ENCODE measurements around the gene CLSTN2.

Gene CLSTN2

DNA sequence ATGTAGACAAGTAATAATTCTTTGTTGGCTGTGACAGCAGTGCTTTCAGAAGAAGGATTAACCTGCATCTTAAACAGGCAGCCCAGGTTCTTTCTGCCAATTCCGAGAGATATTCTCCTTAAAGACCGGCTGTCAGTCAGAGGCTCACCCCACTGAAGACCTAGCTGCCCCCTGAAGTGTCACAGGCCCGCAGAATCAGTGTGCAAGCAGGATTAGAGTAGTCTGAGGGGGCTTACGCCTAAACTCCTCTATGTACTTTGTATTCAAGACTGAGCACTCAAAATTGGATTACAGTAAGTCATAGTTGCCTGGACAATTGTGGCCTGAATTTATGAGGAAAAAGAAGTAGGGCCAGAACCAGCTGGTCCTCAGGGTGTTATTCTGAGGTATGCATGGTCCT, 342.9 kb downstream of the CLSTN2 start:
- no peak for DNase-seq (ENCODE audit: low read depth in 3 of 3)

DNA sequence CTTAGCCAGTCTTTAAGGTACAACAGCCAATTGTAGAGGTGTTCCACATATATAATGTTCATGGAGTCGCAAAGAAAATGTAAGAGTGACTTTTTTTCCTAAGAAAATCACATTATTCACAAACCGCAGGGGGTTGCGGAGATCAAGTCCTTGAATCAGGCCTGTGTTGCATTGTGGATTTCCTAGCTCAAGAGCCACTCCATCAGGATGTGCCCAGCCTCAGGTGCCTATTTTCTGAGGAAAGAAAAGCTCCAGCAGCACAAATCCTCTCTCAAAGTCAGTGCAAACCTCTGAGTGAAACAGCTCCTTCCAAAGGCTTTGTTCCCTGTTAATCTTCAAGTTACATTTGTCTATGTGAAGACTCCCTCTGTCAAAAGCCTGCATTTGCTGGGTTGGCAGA, 349.4 kb downstream of the CLSTN2 start:
- DNase-seq (ENCODE audit: low read depth in 3 of 3) = no peak

DNA sequence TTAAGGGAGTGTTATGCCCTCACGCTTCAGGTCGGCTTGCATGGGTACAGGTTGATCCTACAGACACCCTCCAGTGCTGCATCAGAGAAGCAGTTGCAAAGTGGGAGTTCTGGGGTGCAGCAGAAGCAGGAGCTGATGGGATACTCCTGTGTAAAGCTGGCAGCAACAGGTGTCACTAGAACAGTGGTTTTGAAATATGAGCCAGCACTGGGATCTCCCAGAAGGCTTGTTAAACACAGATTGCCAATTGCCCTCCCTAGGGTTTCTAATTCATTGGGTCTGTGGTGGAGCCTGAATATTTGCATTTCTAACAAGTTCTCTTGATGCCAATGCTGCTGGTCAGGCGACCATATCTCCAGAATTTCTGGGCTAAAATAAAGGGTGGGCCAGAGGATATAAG, 350.4 kb downstream of the CLSTN2 start:
- DNase-seq (ENCODE audit: low read depth in 3 of 3) = no peak

DNA sequence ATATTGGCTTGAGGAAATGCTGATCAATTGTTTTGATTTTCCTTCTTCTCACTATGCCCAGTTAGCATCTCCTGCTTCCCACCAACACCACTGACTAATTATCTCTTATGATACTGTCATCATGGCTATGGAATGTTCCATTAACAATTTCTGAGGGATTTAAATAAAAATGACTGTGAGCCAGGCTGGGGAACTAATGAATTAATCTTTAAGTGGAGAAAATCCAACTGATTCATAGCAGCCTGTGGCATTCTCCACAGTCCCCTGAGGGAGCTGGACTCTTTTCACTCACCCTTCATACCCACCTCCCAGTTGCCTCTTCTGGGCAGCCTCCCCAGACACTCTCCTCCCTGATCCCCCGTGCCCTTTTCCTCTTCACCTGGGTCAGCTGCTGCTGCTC, 353.6 kb downstream of the CLSTN2 start:
- DNase-seq (ENCODE audit: low read depth in 3 of 3) = no peak

DNA sequence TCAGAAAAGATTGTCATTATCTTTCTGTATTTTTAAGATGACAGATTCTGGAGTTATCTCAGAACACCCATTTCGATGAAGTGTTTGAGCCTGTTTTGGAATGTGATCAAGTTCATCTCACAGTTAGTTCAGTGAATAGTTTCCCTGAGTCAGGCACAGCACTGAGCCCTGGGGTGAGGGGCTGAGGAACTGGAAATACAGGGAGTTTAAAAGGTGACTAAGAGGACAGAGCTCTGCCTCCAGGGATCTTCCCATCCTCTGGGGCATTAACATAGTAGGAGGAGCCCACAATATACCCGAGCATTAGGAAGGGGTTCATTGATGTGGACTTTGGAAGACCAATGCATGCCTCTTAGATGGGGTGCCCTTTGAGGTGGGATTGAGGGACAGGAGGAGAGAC, 355.1 kb downstream of the CLSTN2 start:
- DNase-seq (ENCODE audit: low read depth in 3 of 3) = no peak

DNA sequence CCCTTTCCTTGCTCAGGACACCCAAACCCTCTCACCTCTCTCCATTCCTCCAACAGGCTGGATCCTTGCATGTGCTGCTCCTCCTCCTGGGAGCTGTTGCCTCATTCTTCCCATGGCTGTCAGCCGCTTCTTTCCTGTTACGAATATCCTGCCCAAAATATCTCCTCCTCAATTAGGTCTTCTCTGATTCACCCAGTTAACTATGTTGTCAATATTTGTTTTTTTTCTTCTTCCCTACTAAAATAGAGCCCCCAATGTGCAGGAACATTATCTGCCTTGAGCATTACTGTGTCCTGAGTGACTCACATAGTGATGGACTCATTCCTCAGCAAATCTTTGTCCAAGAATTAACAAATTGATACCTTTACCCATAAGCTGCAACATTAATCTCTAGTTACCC, 357.2 kb downstream of the CLSTN2 start:
- DNase-seq (ENCODE audit: low read depth in 3 of 3) = no peak

DNA sequence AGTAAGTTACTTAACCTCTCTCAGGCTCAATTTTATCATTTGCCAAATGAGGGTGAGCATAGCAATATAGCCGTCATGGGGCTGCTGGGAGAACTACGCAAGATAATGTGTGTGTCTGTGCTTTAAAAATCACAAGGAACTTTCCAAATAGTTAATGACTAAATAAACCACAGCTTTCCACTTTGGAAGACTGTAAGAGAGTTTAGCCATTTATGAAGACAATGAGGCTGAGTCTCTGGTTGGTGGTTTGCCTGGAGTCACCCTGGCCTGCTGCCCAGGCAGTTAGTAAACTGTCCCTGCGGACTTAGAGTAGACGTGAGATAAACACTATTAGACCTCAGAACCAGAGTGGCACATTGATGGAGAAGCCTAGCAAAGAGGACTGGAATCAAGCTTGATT, 357.7 kb downstream of the CLSTN2 start:
- no peak for DNase-seq (ENCODE audit: low read depth in 3 of 3)

DNA sequence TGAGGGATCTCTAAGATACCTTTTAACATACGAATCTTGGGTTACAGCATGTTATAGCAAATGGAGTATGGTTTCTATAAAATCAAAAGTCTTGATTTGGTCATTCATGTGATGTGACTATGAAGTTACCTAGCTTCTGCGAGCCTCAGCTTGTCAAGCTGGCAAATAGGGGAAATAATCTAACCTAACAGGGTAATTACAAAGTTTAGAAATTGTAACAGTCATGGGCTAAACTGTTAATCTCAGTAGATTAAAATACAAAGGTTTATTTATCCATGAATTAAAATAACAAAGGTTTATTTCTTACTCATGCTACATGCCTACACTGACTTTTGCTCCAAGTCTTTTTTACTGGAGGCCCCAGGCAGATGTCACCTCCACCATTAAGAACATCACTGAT, 359.1 kb downstream of the CLSTN2 start:
- no peak for DNase-seq (ENCODE audit: low read depth in 3 of 3)

DNA sequence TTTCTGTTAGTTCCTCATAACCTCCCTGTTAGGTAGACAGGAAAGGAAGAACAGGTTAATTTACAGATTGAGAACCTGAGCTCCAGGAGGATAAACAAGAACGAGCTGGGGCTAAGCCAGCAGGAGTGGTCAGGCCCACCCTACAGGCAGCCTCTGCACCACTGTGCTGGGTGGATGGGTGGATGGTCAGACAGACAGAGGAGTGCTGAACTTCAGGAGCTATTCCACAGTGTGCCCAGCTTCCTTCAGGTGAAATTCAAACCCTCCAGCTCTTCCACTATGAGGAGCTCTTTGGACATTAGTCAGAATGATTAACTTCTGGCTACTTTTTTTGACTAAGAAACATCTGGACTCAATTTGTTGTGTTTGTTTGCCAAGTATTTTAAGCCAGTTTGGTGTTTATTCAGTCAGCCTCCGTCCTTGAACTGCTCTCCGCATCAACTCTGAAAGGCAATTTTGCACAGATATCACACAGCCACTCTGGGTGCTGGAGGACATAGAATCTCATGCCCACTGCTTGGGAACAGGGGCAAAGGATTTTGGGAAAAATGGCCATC, 361.9 kb downstream of the CLSTN2 start:
- no peak for DNase-seq (ENCODE audit: low read depth in 3 of 3)

GRCh38 chr3:140298043-140298442, 363.1 kb downstream of the CLSTN2 start:
- DNase-seq (ENCODE audit: low read depth in 3 of 3) = no peak

DNA sequence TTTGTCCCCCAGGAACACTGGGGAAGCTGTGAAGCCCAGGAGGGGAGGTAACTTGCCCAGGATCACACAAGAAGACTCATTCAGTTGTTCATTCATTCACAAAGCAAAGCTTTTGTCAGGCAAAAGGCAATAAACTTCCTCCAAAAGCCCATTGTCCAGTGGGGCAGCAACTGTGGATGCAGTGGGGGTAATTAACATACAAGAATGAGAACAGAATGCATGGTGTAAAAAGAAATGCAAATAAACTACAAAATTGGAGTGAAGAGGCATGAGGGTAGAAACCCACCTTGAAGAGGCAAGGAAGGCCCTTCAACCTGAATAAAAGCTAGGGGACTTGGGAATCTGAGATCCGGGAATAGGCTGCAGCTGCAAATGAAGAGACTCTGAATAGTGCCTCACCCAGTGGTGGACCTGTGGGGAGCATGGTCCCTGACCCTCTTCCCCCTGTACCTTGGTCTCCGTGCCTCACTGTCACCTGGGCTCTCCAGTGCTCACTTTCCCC, 363.6 kb downstream of the CLSTN2 start:
- no peak for DNase-seq (ENCODE audit: low read depth in 3 of 3)

DNA sequence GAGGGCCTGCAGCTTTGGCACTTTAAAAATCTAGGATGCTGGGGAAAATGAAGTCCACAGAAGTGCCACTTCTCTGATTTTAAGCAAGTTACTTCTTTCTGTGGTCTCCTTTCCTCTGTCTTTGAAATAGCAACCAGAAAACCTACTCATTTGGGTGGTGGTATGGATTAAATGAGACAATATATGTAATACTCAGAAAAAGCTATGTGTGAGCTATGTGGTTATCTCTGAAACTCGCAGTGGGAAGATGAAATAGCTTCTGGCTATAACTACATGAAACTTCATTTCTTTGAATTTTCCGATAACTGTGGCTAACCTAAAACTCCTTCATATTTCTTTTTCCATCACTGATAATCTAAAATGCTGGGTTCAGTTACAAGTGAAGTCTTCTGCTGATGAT, 368.9 kb downstream of the CLSTN2 start:
- DNase-seq (ENCODE audit: low read depth in 3 of 3) = no peak

GRCh38 chr3:140308535-140308934, 373.6 kb downstream of the CLSTN2 start:
- DNase-seq (ENCODE audit: low read depth in 3 of 3) = no peak

DNA sequence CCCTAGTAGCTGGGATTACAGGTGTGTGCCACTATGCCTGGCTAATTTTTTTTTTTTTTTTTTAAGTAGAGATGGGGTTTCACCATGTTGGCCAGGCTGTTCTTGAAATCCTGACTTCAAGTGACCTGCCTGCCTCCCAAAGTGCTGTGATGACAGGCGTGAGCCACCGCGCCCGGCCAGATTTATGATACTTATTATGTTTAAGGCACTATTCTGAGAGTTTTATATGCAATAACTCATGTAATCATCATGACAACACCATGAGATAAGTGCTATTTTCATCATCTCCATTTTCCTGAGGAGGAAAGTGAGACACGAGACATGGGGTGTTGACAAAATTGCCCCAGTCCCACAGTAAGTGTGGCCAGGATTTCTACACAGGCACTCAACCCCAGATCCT, 376.4 kb downstream of the CLSTN2 start:
- DNase-seq (ENCODE audit: low read depth in 3 of 3) = no peak

GRCh38 chr3:140315955-140316354, 381.0 kb downstream of the CLSTN2 start:
- no peak for DNase-seq (ENCODE audit: low read depth in 3 of 3)

DNA sequence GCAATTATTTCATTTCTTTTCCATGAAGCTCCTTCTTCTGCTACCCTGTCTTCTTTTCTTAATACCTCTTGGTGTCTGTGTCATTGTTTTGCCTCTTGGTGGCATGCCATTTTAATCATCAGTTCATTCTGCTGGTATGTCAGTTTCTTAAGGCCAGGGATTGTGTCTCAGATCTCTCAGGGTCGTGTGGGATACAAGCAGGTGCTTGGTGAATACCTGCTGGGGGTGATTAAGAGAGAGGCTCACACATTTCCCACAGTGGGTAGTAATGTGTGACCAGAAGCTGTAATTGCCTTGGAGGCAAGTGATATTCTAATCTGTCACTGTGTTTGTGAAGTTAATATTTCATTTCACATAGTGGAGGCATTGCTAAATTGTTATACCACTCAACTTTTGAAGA, 381.5 kb downstream of the CLSTN2 start:
- no peak for DNase-seq (ENCODE audit: low read depth in 3 of 3)

DNA sequence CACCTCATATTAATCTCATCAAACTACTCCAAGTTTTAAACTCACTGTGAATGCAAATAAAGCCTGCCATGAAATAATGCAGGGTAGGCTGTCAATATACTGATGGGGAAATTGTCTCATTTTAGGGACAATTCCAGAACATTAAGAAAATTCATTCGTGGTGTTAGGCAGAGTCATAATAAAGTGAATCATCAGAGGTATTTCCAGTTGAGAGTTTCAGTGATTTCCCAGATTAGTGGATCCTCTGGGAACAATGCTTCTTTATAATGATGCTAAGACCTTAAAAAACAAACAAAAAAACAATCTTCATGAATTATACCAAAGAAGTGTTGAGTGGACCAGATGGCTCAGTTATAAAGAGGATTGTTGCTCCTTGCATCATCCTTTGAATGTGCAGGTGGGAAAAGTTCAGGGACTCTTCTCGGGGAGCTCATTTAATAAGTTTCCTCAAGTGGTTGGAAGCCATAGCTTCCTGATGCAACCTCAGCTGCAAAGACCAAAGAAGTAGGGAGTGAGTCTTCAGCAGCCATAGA, 381.9 kb downstream of the CLSTN2 start:
- no peak for DNase-seq (ENCODE audit: low read depth in 3 of 3)

GRCh38 chr3:140319739-140320138, 384.8 kb downstream of the CLSTN2 start:
- DNase-seq (ENCODE audit: low read depth in 3 of 3) = no peak

DNA sequence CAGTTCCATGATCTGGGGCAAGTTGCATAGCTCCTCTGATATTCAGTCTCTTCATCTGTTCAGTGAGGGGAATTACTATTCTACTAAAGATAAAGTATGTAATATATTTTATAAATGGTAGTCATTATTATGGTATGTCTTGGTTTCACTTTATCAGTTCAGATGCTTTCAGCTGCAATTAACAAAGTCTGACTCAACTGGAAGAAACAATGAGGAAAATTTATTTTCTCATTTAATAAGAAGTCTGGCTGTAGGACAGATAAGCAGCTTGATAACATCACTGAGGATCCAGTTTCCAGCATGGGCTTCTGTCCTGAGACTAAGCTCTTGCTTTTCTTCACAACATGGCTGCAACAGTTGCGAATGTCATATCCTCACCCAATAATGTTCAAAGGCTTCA, 388.6 kb downstream of the CLSTN2 start:
- DNase-seq (ENCODE audit: low read depth in 3 of 3) = no peak

DNA sequence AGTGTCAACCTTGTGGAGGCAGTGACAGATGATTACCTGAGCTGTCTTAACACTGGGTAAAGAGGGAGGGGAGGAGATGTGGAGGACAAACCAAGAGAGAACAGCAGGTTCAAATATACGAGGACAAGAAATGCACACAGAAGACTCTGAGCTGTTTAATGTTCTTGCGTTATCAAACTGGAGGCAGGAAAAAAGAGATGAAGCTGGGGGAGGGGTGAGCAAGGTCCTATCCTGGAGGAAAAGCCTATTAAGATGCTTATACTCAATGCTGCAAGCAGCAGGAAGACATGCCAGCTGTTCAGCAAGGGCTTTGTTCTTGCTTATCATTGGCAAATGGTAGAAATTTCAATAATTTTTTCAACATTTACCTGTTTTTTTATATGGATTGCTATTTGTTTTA, 397.1 kb downstream of the CLSTN2 start:
- no peak for DNase-seq (ENCODE audit: low read depth in 3 of 3)

- DNase-seq (ENCODE audit: low read depth in 3 of 3) = no peak
Observed at GRCh38 chr3:140334132-140334929, 399.3 kb downstream of the CLSTN2 start.

- DNase-seq (ENCODE audit: low read depth in 3 of 3) = no peak
Observed at GRCh38 chr3:140336465-140336864, 401.5 kb downstream of the CLSTN2 start.

DNA sequence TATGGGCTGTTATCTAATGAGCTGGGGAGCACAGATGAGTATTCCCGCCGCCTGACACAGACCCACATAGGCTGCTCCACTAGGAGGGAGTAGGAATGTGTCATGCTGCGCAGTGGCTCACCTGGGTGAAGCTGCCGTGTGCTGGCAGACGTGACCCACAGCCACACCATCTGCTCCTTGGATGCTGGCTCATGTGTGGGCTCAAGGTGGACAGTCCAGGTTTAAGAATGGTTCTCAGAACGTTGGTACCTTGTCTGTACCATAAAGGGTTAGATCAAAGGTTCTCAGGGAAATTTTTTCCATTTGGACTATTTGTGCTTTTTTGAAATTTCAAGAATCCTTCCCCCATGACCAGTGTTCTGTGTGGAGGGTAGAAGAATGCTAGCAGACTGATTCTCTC, 403.9 kb downstream of the CLSTN2 start:
- DNase-seq (ENCODE audit: low read depth in 3 of 3) = no peak

Measured in stimulated activated CD4-positive, alpha-beta T cell treated with anti-CD3 and anti-CD28 coated beads, TNF-alpha, amount 100 ng/mL, for 24 hours (primary cell).